ENCODE data around the gene GALNT15. TPM values are rescaled to one million over a fixed set of nuclear protein-coding genes. Genes with fewer than 3 reads are reported as not detected.

GALNT15 gene
- total RNA-seq, 1 experiment from 2014 or later, result not detected

DNA sequence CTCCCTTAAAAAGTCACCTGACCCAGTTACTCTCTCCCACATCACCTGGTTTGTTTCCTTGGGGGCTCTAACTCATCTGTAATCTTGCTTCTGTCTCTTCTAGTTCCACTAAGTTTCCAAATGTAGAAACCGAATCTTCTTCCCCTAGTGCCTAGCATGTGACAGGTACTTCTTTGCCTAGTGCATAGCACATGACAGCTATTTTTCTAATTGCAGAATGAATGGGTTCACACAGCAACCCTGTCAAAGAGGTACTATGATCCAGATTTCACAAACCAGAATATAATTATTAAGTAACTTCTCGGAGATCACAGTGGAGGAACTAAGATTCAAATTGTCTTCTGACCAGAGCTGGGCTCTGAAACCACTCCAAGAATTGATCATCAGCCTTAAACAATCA lies 82.8 kb downstream of the GALNT15 start:
- CTCF ChIA-PET, result no interaction called here
- intact Hi-C loops (cut with micrococcal nuclease; ENCODE audit: unreplicated experiment), result no loop called here
- Histone ChIP-seq H3K4me3 (ENCODE audit: low read depth, low read length, poor library complexity, severe bottlenecking) (no peak overlapping the region), H3K27me3 (replicated peaks; ENCODE audit: insufficient read depth, low read depth, low read length, poor library complexity) (no peaks in the 10 kb centered on the region), H3K9me3 (ENCODE audit: low read depth, low read length, poor library complexity, severe bottlenecking) (no peaks in the 10 kb centered on the region), H3K4me1 (ENCODE audit: insufficient read depth, low read length, poor library complexity, severe bottlenecking) (no peaks in the 10 kb centered on the region), H3K27ac (ENCODE audit: low read depth, low read length, poor library complexity, severe bottlenecking) (no peak overlapping the region), H3K36me3 (ENCODE audit: insufficient read depth, low read length, poor library complexity, severe bottlenecking) (peaks cover 19% of the 10 kb centered on the region)
- no TSS peak for BruUV-seq (replicated peaks)
- DNase-seq (ENCODE audit: low spot score), result no peak
- no peak for TF ChIP-seq EZH2 (IDR thresholded peaks at IDR 0.05; ENCODE audit: borderline replicate concordance, low read depth, low read length, poor library complexity, severe bottlenecking)
- TF ChIP-seq, protein P1, sequence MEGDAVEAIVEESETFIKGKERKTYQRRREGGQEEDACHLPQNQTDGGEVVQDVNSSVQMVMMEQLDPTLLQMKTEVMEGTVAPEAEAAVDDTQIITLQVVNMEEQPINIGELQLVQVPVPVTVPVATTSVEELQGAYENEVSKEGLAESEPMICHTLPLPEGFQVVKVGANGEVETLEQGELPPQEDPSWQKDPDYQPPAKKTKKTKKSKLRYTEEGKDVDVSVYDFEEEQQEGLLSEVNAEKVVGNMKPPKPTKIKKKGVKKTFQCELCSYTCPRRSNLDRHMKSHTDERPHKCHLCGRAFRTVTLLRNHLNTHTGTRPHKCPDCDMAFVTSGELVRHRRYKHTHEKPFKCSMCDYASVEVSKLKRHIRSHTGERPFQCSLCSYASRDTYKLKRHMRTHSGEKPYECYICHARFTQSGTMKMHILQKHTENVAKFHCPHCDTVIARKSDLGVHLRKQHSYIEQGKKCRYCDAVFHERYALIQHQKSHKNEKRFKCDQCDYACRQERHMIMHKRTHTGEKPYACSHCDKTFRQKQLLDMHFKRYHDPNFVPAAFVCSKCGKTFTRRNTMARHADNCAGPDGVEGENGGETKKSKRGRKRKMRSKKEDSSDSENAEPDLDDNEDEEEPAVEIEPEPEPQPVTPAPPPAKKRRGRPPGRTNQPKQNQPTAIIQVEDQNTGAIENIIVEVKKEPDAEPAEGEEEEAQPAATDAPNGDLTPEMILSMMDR (conservative IDR thresholded peaks at IDR 0.05; ENCODE audit: low read depth, low read length), result no peak
- POLR2A ChIA-PET (ENCODE audit: low non-redundant PET), result no interaction called here

DNA sequence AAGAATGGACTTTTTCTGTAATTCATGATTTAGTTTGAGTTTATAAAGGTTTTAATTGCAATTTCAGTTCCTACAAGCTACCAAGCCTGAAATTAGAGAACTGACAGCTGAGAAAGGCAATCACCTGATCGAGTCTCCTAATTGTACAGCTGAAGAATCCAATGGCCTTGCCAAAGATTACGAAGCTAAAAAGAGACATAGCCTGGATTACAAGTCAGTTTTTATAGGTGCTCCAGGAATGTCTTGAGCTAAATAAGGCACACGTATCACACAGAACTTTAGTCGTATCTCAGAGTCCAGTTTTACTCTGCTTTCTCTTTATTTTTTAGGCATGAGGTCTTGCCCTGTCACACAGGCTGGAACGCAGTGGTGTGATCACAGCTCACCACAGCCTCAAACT lies 83.7 kb downstream of the GALNT15 start:
- Histone ChIP-seq H3K36me3 (ENCODE audit: insufficient read depth, low read length, poor library complexity, severe bottlenecking) (peaks cover 19% of the 10 kb centered on the region), H3K9me3 (ENCODE audit: low read depth, low read length, poor library complexity, severe bottlenecking) (no peaks in the 10 kb centered on the region), H3K4me3 (ENCODE audit: low read depth, low read length, poor library complexity, severe bottlenecking) (no peak overlapping the region), H3K27me3 (replicated peaks; ENCODE audit: insufficient read depth, low read depth, low read length, poor library complexity) (no peaks in the 10 kb centered on the region), H3K27ac (ENCODE audit: low read depth, low read length, poor library complexity, severe bottlenecking) (no peak overlapping the region), H3K4me1 (ENCODE audit: insufficient read depth, low read length, poor library complexity, severe bottlenecking) (peaks cover under 1% of the 10 kb centered on the region)
- ChIA-PET POLR2A (ENCODE audit: low non-redundant PET) (interaction anchor here (0.5 kb wide), 1 partner anchor 1236 kb away, joined by 3 read pairs; no protein-coding TSS in a partner anchor), CTCF (no interaction called here)
- DNase-seq (ENCODE audit: low spot score), result no peak
- intact Hi-C loops (cut with micrococcal nuclease; ENCODE audit: unreplicated experiment), result no loop called here
- no peak for TF ChIP-seq EZH2 (IDR thresholded peaks at IDR 0.05; ENCODE audit: borderline replicate concordance, low read depth, low read length, poor library complexity, severe bottlenecking)
- TF ChIP-seq, protein P1 (conservative IDR thresholded peaks at IDR 0.05; ENCODE audit: low read depth, low read length), result no peak
- no TSS peak for BruUV-seq (replicated peaks)

DNA sequence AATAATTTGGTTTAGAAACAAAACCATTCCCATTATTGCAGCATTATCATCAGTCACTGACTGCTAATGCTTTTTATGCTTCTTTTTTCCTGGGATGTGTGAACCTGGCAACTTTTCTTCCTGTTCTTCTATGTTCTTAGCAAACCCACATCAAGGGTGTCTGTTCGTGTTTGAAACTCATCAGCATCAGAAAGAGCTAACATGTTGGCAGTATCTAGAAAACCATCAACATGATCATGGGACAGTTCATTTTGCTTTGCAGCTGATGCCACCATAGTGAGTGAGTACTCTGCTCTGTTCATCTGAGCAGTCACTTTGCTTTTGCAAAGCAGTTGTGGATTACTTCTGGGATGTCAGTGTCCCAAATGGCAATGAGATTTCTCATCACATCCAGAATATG lies 84.4 kb downstream of the GALNT15 start:
- BruUV-seq (replicated peaks), result no TSS peak
- Histone ChIP-seq H3K27ac (ENCODE audit: low read depth, low read length, poor library complexity, severe bottlenecking) (no peak overlapping the region), H3K27me3 (replicated peaks; ENCODE audit: insufficient read depth, low read depth, low read length, poor library complexity) (no peaks in the 10 kb centered on the region), H3K4me1 (ENCODE audit: insufficient read depth, low read length, poor library complexity, severe bottlenecking) (peaks cover 5% of the 10 kb centered on the region), H3K36me3 (ENCODE audit: insufficient read depth, low read length, poor library complexity, severe bottlenecking) (peaks cover 19% of the 10 kb centered on the region), H3K9me3 (ENCODE audit: low read depth, low read length, poor library complexity, severe bottlenecking) (no peaks in the 10 kb centered on the region), H3K4me3 (ENCODE audit: low read depth, low read length, poor library complexity, severe bottlenecking) (no peak overlapping the region)
- CTCF ChIA-PET, result no interaction called here
- POLR2A ChIA-PET (ENCODE audit: low non-redundant PET), result no interaction called here
- DNase-seq (ENCODE audit: low spot score), result no peak
- intact Hi-C loops (cut with micrococcal nuclease; ENCODE audit: unreplicated experiment), result no loop called here
- no peak for TF ChIP-seq EZH2 (IDR thresholded peaks at IDR 0.05; ENCODE audit: borderline replicate concordance, low read depth, low read length, poor library complexity, severe bottlenecking)
- TF ChIP-seq, protein P1 (conservative IDR thresholded peaks at IDR 0.05; ENCODE audit: low read depth, low read length), result no peak
